Measurements from ENCODE around the gene SVOPL. TPM values are rescaled to one million over a fixed set of nuclear protein-coding genes. Genes with fewer than 3 reads are reported as not detected.

Gene SVOPL
- total RNA-seq, 2 experiments from 2014 or later = not detected

DNA sequence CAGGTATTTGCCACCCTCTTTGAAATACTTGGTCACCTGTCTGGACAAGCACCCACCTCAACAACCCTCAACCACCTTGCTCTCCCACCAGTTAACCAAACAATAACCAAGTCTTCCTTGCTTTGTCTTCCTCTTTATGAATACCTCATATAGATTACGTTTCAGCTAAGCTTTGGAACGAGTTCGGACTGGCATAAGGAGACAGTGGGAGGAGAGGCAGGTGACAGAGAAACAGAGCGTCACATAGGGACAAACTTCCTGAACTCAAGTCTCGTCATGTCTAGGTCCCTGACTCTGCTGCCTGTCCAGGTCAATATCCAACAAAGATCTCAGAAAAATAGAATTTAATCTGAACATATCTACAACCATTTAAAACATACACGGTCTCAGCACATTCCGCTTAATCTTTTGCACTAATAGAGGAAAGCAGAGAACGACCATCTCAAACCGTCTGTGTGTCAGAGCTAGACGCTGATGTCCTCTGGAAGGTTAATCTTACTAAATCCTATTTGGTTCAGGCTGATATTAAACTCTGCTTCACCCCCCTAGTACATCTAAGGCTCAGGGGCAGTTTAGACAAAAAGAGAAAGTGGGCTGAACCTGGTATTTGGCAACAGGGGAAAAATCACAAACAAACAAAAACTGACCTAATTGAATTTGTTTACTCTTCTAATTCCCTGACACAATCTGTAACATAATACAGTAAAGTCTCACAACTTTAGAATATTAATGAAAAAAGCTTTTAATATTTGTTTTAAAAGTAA, 26.4 kb upstream of the SVOPL start:
- no peaks in the 10 kb centered on the region for H3K27me3 Mint-ChIP-seq
- Histone ChIP-seq H3K9me3 (ENCODE audit: control insufficient read depth in 1 of 2, insufficient read depth in 1 of 2, low read length in 2 of 2) (no peaks in the 10 kb centered on the region), H3K36me3 (ENCODE audit: insufficient read depth, low read length) (no peaks in the 10 kb centered on the region), H3K27ac (ENCODE audit: low read depth in 1 of 2, low read length in 2 of 2) (no peak overlapping the region), H3K27me3 (ENCODE audit: control insufficient read depth in 1 of 2, insufficient read depth in 2 of 2, low read length in 2 of 2) (no peaks in the 10 kb centered on the region), H3K4me3 (ENCODE audit: low read length) (no peak overlapping the region), H3K4me1 (ENCODE audit: insufficient read depth, low read length) (no peaks in the 10 kb centered on the region)
- no peaks in the 10 kb centered on the region for H3K4me1 Mint-ChIP-seq (ENCODE audit: low read depth)
- DNase-seq (no peak), ATAC-seq (ENCODE audit: poor library complexity) (no peak)
- no peaks in the 10 kb centered on the region for H3K9me3 Mint-ChIP-seq
- ChIA-PET CTCF (interaction anchor here (0.5 to 1.2 kb wide), 3 partner anchors 11 to 191 kb away, joined by 3 read pairs; no protein-coding TSS in a partner anchor), POLR2A (no interaction called here)
- H3K4me3 Mint-ChIP-seq = no peak overlapping the region
- no peak overlapping the region for H3K27ac Mint-ChIP-seq
- intact Hi-C loops (cut with DNase I, micrococcal nuclease) = no loop called here
- H3K36me3 Mint-ChIP-seq (ENCODE audit: low read depth) = no peaks in the 10 kb centered on the region
- TF ChIP-seq, protein P1, sequence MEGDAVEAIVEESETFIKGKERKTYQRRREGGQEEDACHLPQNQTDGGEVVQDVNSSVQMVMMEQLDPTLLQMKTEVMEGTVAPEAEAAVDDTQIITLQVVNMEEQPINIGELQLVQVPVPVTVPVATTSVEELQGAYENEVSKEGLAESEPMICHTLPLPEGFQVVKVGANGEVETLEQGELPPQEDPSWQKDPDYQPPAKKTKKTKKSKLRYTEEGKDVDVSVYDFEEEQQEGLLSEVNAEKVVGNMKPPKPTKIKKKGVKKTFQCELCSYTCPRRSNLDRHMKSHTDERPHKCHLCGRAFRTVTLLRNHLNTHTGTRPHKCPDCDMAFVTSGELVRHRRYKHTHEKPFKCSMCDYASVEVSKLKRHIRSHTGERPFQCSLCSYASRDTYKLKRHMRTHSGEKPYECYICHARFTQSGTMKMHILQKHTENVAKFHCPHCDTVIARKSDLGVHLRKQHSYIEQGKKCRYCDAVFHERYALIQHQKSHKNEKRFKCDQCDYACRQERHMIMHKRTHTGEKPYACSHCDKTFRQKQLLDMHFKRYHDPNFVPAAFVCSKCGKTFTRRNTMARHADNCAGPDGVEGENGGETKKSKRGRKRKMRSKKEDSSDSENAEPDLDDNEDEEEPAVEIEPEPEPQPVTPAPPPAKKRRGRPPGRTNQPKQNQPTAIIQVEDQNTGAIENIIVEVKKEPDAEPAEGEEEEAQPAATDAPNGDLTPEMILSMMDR (IDR thresholded peaks at IDR 0.05) = no peak

GRCh38 chr7:138726288-138726687, 25.1 kb upstream of the SVOPL start:
- H3K4me1 ChIP-seq (ENCODE audit: insufficient read depth, low read length) = no peaks in the 10 kb centered on the region
- ATAC-seq (ENCODE audit: poor library complexity) (no peak), DNase-seq (peak in 1 of 14 experiments; percentile 34)
- Mint-ChIP-seq H3K4me1 (ENCODE audit: low read depth) (no peaks in the 10 kb centered on the region), H3K36me3 (ENCODE audit: low read depth) (no peaks in the 10 kb centered on the region), H3K27ac (no peak overlapping the region), H3K9me3 (no peaks in the 10 kb centered on the region), H3K27me3 (no peaks in the 10 kb centered on the region), H3K4me3 (no peak overlapping the region)
- intact Hi-C loops (cut with DNase I, micrococcal nuclease) = no loop called here
- no peaks in the 10 kb centered on the region for H3K27me3 ChIP-seq (ENCODE audit: control insufficient read depth in 1 of 2, insufficient read depth in 2 of 2, low read length in 2 of 2)
- no peak overlapping the region for H3K27ac ChIP-seq (ENCODE audit: low read depth in 1 of 2, low read length in 2 of 2)
- no peak overlapping the region for H3K4me3 ChIP-seq (ENCODE audit: low read length)
- H3K9me3 ChIP-seq (ENCODE audit: control insufficient read depth in 1 of 2, insufficient read depth in 1 of 2, low read length in 2 of 2) = no peaks in the 10 kb centered on the region
- ChIA-PET POLR2A (no interaction called here), CTCF (interaction anchor here (1.0 kb wide), 1 partner anchor 12 kb away, joined by 3 read pairs; no protein-coding TSS in a partner anchor)
- H3K36me3 ChIP-seq (ENCODE audit: insufficient read depth, low read length) = no peaks in the 10 kb centered on the region
- TF ChIP-seq, protein P1 (IDR thresholded peaks at IDR 0.05) = no peak

DNA sequence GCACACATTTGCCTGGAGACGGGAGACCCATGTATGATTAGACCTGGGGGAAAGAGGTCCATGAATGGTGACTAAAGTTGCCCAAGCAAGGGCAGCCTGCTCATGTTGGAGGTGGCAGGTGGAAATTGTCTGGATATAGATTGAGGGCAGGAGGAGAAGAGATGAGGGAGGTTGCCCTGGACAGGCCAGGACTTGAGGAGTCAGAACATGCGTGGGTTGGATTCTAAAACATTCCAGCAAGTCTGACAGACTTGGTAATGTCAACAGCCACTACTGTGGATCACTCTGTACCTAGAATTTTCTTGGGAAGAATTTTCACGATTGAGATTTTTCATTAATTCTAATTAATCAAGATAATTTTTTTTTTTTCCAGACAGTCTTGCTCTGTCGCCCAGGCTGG, 19.1 kb upstream of the SVOPL start:
- no peak overlapping the region for H3K4me3 Mint-ChIP-seq
- no peaks in the 10 kb centered on the region for H3K27me3 ChIP-seq (ENCODE audit: control insufficient read depth in 1 of 2, insufficient read depth in 2 of 2, low read length in 2 of 2)
- H3K27ac ChIP-seq (ENCODE audit: low read depth in 1 of 2, low read length in 2 of 2) = no peak overlapping the region
- intact Hi-C loops (cut with DNase I, micrococcal nuclease) = no loop called here
- ChIA-PET CTCF (interaction anchor here (1.6 kb wide), 1 partner anchor 18 kb away, joined by 4 read pairs; no protein-coding TSS in a partner anchor), POLR2A (no interaction called here)
- no peaks in the 10 kb centered on the region for H3K9me3 Mint-ChIP-seq
- TF ChIP-seq, protein P1 (IDR thresholded peaks at IDR 0.05) = no peak
- H3K4me1 Mint-ChIP-seq (ENCODE audit: low read depth) = peaks cover 19% of the 10 kb centered on the region
- no peak overlapping the region for H3K27ac Mint-ChIP-seq
- no peaks in the 10 kb centered on the region for H3K9me3 ChIP-seq (ENCODE audit: control insufficient read depth in 1 of 2, insufficient read depth in 1 of 2, low read length in 2 of 2)
- H3K4me1 ChIP-seq (ENCODE audit: insufficient read depth, low read length) = peaks cover 11% of the 10 kb centered on the region
- ATAC-seq (ENCODE audit: poor library complexity) (no peak), DNase-seq (no peak)
- H3K36me3 Mint-ChIP-seq (ENCODE audit: low read depth) = no peaks in the 10 kb centered on the region
- no peak overlapping the region for H3K4me3 ChIP-seq (ENCODE audit: low read length)
- no peaks in the 10 kb centered on the region for H3K27me3 Mint-ChIP-seq
- H3K36me3 ChIP-seq (ENCODE audit: insufficient read depth, low read length) = no peaks in the 10 kb centered on the region

Measured in CD4-positive, alpha-beta T cell (primary cell).